Spleen (tissue), 11 donors: ENCODE data around the gene CT55. TPM values are rescaled to one million over a fixed set of nuclear protein-coding genes. Genes with fewer than 3 reads are reported as not detected.

Source experiments
- DNase-seq: peaks from one replicate; pipeline ENCODE4 v3.0.0-alpha.2; 2020
- H3K27ac ChIP-seq, 8 donors: fragments of 200-600 bp; sonication (generic) in 7 of 8; 1 replicate in 4 of 8; 2 replicates in 4 of 8; pipeline versions ENCODE4 v1.5.0 to v1.8.0; 2016 to 2021; ENCODE audit warnings: inconsistent platforms in 4 of 8, mild to moderate bottlenecking in 4 of 8, moderate library complexity in 1 of 8
- H3K27me3 ChIP-seq, 7 donors: fragments of 200-600 bp; sonication (generic) in 6 of 7; replicated peaks in 1 of 7; 1 replicate in 4 of 7; 2 replicates in 3 of 7; pipeline versions ENCODE4 v1.5.0 to v1.8.0; 2016 to 2021; ENCODE audit warnings: inconsistent platforms in 3 of 7, mild to moderate bottlenecking in 1 of 7
- H3K36me3 ChIP-seq, 6 donors: fragments of 200-600 bp; sonication (generic) in 5 of 6; 1 replicate in 4 of 6; 2 replicates in 2 of 6; pipeline versions ENCODE4 v1.5.0 to v1.8.0; 2016 to 2021; ENCODE audit warnings: inconsistent platforms in 2 of 6
- H3K4me1 ChIP-seq, 6 donors: fragments of 200-600 bp; sonication (generic) in 5 of 6; 1 replicate in 3 of 6; 2 replicates in 3 of 6; pipeline versions ENCODE4 v1.5.0 to v1.8.0; 2016 to 2021; ENCODE audit warnings: inconsistent platforms in 3 of 6
- H3K4me3 ChIP-seq, 8 donors: fragments of 200-600 bp; sonication (generic) in 7 of 8; 1 replicate in 4 of 8; 2 replicates in 4 of 8; pipeline versions ENCODE4 v1.5.0 to v1.8.0; 2016 to 2021; ENCODE audit warnings: inconsistent platforms in 4 of 8, mild to moderate bottlenecking in 4 of 8, moderate library complexity in 2 of 8
- H3K9me3 ChIP-seq, 8 donors: fragments of 200-600 bp; sonication (generic) in 7 of 8; 1 replicate in 4 of 8; 2 replicates in 4 of 8; pipeline versions ENCODE4 v1.5.0 to v1.8.0; 2016 to 2021; ENCODE audit warnings: inconsistent platforms in 4 of 8
- CTCF ChIP-seq, 11 experiments: fragments of 200-600 bp in 7 of 11; fragments of 450-650 bp in 4 of 11; sonication (generic) in 4 of 11; IDR thresholded peaks in 8 of 11; conservative IDR thresholded peaks in 3 of 11; 1 replicate in 7 of 11; 2 replicates in 4 of 11; pipeline versions ENCODE4 v1.4.0 to v1.8.0; 2016 to 2021; ENCODE audit warnings: antibody characterized with exemption in 11 of 11, inconsistent platforms in 4 of 11, mild to moderate bottlenecking in 1 of 11
- POLR2A ChIP-seq, 3 donors: fragments of 450-650 bp; IDR thresholded peaks; one replicate each; pipeline ENCODE4 v1.5.1; 2017; ENCODE audit warnings: antibody characterized with exemption in 3 of 3, mild to moderate bottlenecking in 1 of 3
- POLR2AphosphoS5 ChIP-seq, 3 donors: sonication (generic); formaldehyde crosslinking; IDR thresholded peaks; one replicate each; pipeline ENCODE4 v1.5.1; 2017; ENCODE audit warnings: antibody characterized with exemption in 3 of 3
- WGBS, 5 donors: extraction: QIAGEN DNeasy Blood & Tissue Kit in 3 of 5; methylation state at CpG; one replicate each; pipeline versions ENCODE4 v1.1.5 to v1.1.7; 2013 to 2018; 5-methylcytosine and 5-hydroxymethylcytosine counted together
- intact Hi-C: fragments of 100-400 bp; cut with DNase I; formaldehyde crosslinking; loops from one replicate; pipeline ENCODE4 v1.15.0; 2023; ENCODE audit warnings: low total_unique reads
- polyA plus RNA-seq, 3 donors: library from polyadenylated mRNA; stranded (reverse); fragments of 200-250 nt; gene quantifications; one replicate each; pipeline ENCODE4 v1.2.1, GENCODE V29; 2013
- total RNA-seq, 7 donors: library from RNA; depleted of rRNA in 3 of 7; stranded (reverse); fragments of >200 nt in 3 of 7; fragmentation: NEBNext Ultra II Directional in 4 of 7; extraction: Animal tissue kit (Norgen Biotek cat#: 25700) in 4 of 7; gene quantifications; one replicate each; pipeline versions ENCODE4 v1.1.0 to v1.2.1, GENCODE V29; 2016 to 2021
- donor health status: healthy with polysubstance abuse.
- donor health status: DM: no; HTN: no; CAD: no; lungs with moderate emphysema.
- donor health status: DM: no; HTN: no; CAD: no.
- donor health status: Bipolar disorder and iron deficiency.
- donor health status: healthy.
- donor health status: DM: no; HTN: no; CAD: no.
- donor health status: DM: yes; HTN: yes; CAD: no.

CT55 gene
- total and polyA plus RNA-seq, 10 donors = not detected

- no peaks in the 10 kb centered on the region for H3K36me3 ChIP-seq
- 78 to 88% (median 83%) methylated on average over 11 to 16 of the region's 16 CpGs; no CpG with 5 or more reads in 1 of the 5 donors for WGBS, 5 donors
- intact Hi-C loops = no loop called here
- DNase-seq = no peak
- no peak overlapping the region for H3K4me3 ChIP-seq
- TF ChIP-seq CTCF (IDR thresholded peaks at IDR 0.05 in 8 of 11, conservative IDR thresholded peaks at IDR 0.05 in 3 of 11) (no peak), POLR2A (IDR thresholded peaks at IDR 0.05) (no peak), POLR2AphosphoS5 (IDR thresholded peaks at IDR 0.05) (no peak)
- H3K27me3 ChIP-seq = no peaks in the 10 kb centered on the region
- no peak overlapping the region for H3K27ac ChIP-seq
- no peaks in the 10 kb centered on the region for H3K9me3 ChIP-seq
- no peaks in the 10 kb centered on the region for H3K4me1 ChIP-seq
These were observed 23.5 kb upstream of the CT55 start for GRCh38 chrX:135194684-135195083.

- WGBS, 5 donors = 77 to 90% (median 87%) methylated on average over 6 of the region's 6 CpGs
- intact Hi-C loops = no loop called here
- Histone ChIP-seq H3K27me3 (no peaks in the 10 kb centered on the region), H3K4me3 (no peak overlapping the region), H3K27ac (no peak overlapping the region), H3K4me1 (no peaks in the 10 kb centered on the region), H3K36me3 (no peaks in the 10 kb centered on the region), H3K9me3 (no peaks in the 10 kb centered on the region)
- DNase-seq = no peak
- TF ChIP-seq POLR2AphosphoS5 (IDR thresholded peaks at IDR 0.05) = no peak
- no peak for TF ChIP-seq CTCF (IDR thresholded peaks at IDR 0.05 in 8 of 11, conservative IDR thresholded peaks at IDR 0.05 in 3 of 11)
- TF ChIP-seq POLR2A (IDR thresholded peaks at IDR 0.05) = no peak
These were observed 22.5 kb upstream of the CT55 start for GRCh38 chrX:135193740-135194139.

GRCh38 chrX:135191838-135192237 is 20.6 kb upstream of the CT55 start:
- WGBS, 5 donors = 47 to 82% (median 62%) methylated on average over 3 of the region's 3 CpGs
- intact Hi-C loops = no loop called here

More at GRCh38 chrX:135191838-135192237, 20.6 kb upstream of the CT55 start:
- TF ChIP-seq POLR2AphosphoS5 (IDR thresholded peaks at IDR 0.05) = no peak
- no peak for TF ChIP-seq CTCF (IDR thresholded peaks at IDR 0.05 in 8 of 11, conservative IDR thresholded peaks at IDR 0.05 in 3 of 11)
- no peak overlapping the region for H3K27ac ChIP-seq
- H3K4me1 ChIP-seq = no peaks in the 10 kb centered on the region
- no peak for DNase-seq
- H3K27me3 ChIP-seq = no peaks in the 10 kb centered on the region
- no peak overlapping the region for H3K4me3 ChIP-seq
- no peaks in the 10 kb centered on the region for H3K36me3 ChIP-seq
- no peaks in the 10 kb centered on the region for H3K9me3 ChIP-seq
